B cell (primary cell): ENCODE data around the gene TRAPPC5. TPM values are rescaled to one million over a fixed set of nuclear protein-coding genes. Genes with fewer than 3 reads are reported as not detected.

Experiments
- ATAC-seq: fragments of 200-7000 bp; cut with Tn5 transposase; one replicate; pipeline ENCODE4 v1.10.0; 2021; ENCODE audit warnings: low read depth, mild to moderate bottlenecking, moderate number of reproducible peaks, moderate library complexity
- CTCF ChIA-PET: fragments of 350-600 bp; sonication (Branson Sonifier 250); formaldehyde crosslinking; loops from one replicate; lab custom pipeline; 2021; ENCODE audit warnings: antibody characterized with exemption, inconsistent platforms; lab: Charles Lee
- POLR2A ChIA-PET: fragments of 350-600 bp; sonication (Branson Sonifier 250); formaldehyde crosslinking; loops from one replicate; lab custom pipeline; 2021; ENCODE audit warnings: antibody characterized with exemption; lab: Charles Lee
- DNase-seq: peaks from one replicate; pipeline ENCODE4 v3.0.0; 2013
- H2AFZ ChIP-seq: 2 replicates; pipeline ENCODE4 v1.6.1; 2012; ENCODE audit warnings: mild to moderate bottlenecking, low read depth, low read length; ENCODE audit not compliant: insufficient read depth, poor library complexity, severe bottlenecking
- H3K27ac ChIP-seq, 2 donors: 1 replicate in 1 of 2; 2 replicates in 1 of 2; pipeline ENCODE4 v1.5.1; 2012 to 2013; ENCODE audit warnings: low read length in 2 of 2, mild to moderate bottlenecking in 2 of 2, moderate library complexity in 1 of 2
- H3K27me3 ChIP-seq, 4 experiments: fragments of 200-600 bp in 1 of 4; sonication (generic) in 1 of 4; replicated peaks in 1 of 4; 1 replicate in 2 of 4; 2 replicates in 2 of 4; pipeline versions ENCODE4 v1.6.1 to v1.7.0; 2013 to 2016; ENCODE audit warnings: low read length in 3 of 4, mild to moderate bottlenecking in 2 of 4, mixed read lengths in 1 of 4, moderate library complexity in 1 of 4; ENCODE audit not compliant: insufficient read depth in 4 of 4, control insufficient read depth in 3 of 4; ENCODE audit errors: control extremely low read depth in 1 of 4
- H3K36me3 ChIP-seq, 2 experiments: replicated peaks in 1 of 2; 1 replicate in 1 of 2; 2 replicates in 1 of 2; pipeline versions ENCODE4 v1.6.1 to v1.7.1; 2013; ENCODE audit warnings: low read length in 1 of 2; ENCODE audit not compliant: insufficient read depth in 2 of 2, control insufficient read depth in 1 of 2; ENCODE audit errors: control extremely low read depth in 1 of 2, extremely low read depth in 1 of 2
- H3K4me1 ChIP-seq, 2 donors: fragments of 200-600 bp in 1 of 2; sonication (generic) in 1 of 2; 1 replicate in 1 of 2; 2 replicates in 1 of 2; pipeline versions ENCODE4 v1.5.1 to v1.6.1; 2013 to 2017; ENCODE audit warnings: low read length in 2 of 2; ENCODE audit not compliant: control insufficient read depth in 2 of 2, insufficient read depth in 2 of 2
- H3K4me2 ChIP-seq: replicated peaks from 2 replicates; pipeline ENCODE3; 2012; ENCODE audit warnings: mild to moderate bottlenecking, low read depth, low read length; ENCODE audit not compliant: poor library complexity, severe bottlenecking
- H3K4me3 ChIP-seq, 5 experiments: fragments of 200-600 bp in 1 of 5; sonication (generic) in 1 of 5; 1 replicate in 3 of 5; 2 replicates in 2 of 5; pipeline versions ENCODE4 v1.5.1 to v1.7.0; 2011 to 2016; ENCODE audit warnings: low read length in 4 of 5, mild to moderate bottlenecking in 4 of 5, low read depth in 2 of 5, control low read depth in 1 of 5, moderate library complexity in 1 of 5; ENCODE audit not compliant: insufficient read depth in 1 of 5; ENCODE audit errors: control extremely low read depth in 1 of 5, extremely low read depth in 1 of 5
- H3K79me2 ChIP-seq: fragments of 200-600 bp; sonication (generic); one replicate; pipeline ENCODE4 v1.6.0; 2016; ENCODE audit warnings: low read length; ENCODE audit not compliant: control insufficient read depth, insufficient read depth
- H3K9ac ChIP-seq: fragments of 200-600 bp; sonication (generic); 2 replicates; pipeline ENCODE4 v1.6.1; 2017; ENCODE audit warnings: mild to moderate bottlenecking, low read length, moderate library complexity
- H3K9me3 ChIP-seq, 3 donors: one replicate each; pipeline versions ENCODE4 v1.6.1 to v1.7.1; 2013; ENCODE audit warnings: low read length in 2 of 3; ENCODE audit not compliant: control insufficient read depth in 2 of 3, insufficient read depth in 1 of 3; ENCODE audit errors: control extremely low read depth in 1 of 3
- H4K20me1 ChIP-seq: 2 replicates; pipeline ENCODE4 v1.6.0; 2012; ENCODE audit warnings: mild to moderate bottlenecking, low read length; ENCODE audit not compliant: insufficient read depth, control insufficient read depth, poor library complexity, severe bottlenecking
- H3K27ac Mint-ChIP-seq: one replicate; pipeline ENCODE4 v1.8.0; 2021; ENCODE audit warnings: mixed read lengths
- H3K27me3 Mint-ChIP-seq: one replicate; pipeline ENCODE4 v1.8.0; 2021; ENCODE audit warnings: mixed read lengths
- H3K4me1 Mint-ChIP-seq: one replicate; pipeline ENCODE4 v1.8.0; 2021; ENCODE audit warnings: mixed read lengths
- H3K4me3 Mint-ChIP-seq: one replicate; pipeline ENCODE4 v1.8.0; 2021; ENCODE audit warnings: mixed read lengths
- H3K9me3 Mint-ChIP-seq: one replicate; pipeline ENCODE4 v1.8.0; 2022; ENCODE audit warnings: mixed read lengths; ENCODE audit not compliant: insufficient read depth
- CTCF ChIP-seq: fragments of 200-600 bp; IDR thresholded peaks from one replicate; pipeline ENCODE4 v1.8.0; 2022; ENCODE audit warnings: antibody characterized with exemption, mild to moderate bottlenecking
- EZH2 ChIP-seq: IDR thresholded peaks from 2 replicates; pipeline ENCODE4 v1.6.1; 2012; ENCODE audit warnings: borderline replicate concordance, low read depth, mild to moderate bottlenecking, moderate library complexity, low read length; ENCODE audit not compliant: insufficient read depth, poor library complexity, severe bottlenecking
- WGBS: methylation state at CpG from one replicate; pipeline ENCODE4 v1.1.5; 2013; ENCODE audit warnings: missing lambda C conversion rate; ENCODE audit not compliant: insufficient coverage; 5-methylcytosine and 5-hydroxymethylcytosine counted together
- intact Hi-C: fragments of 100-400 bp; cut with micrococcal nuclease; formaldehyde crosslinking; loops from one replicate; pipeline ENCODE4 v1.10.0; 2022
- polyA plus RNA-seq: library from polyadenylated mRNA; depleted of rRNA; stranded (reverse); fragments of >200 nt; gene quantifications from 2 replicates; pipeline ENCODE4 v1.2.3, GENCODE V29; 2012
- total RNA-seq, 2 donors: library from RNA; stranded (reverse); fragments of 120-200 nt in 1 of 2; gene quantifications; 1 replicate in 1 of 2; 2 replicates in 1 of 2; pipeline versions ENCODE4 v1.2.3 to v1.2.4, GENCODE V29; 2013 to 2022

Gene TRAPPC5
- total and polyA plus RNA-seq, 2 donors (not counting 1 experiment from before 2014, with no cell fraction given), result 61.5 to 64.9 TPM

GRCh38 chr19:7731615-7732014 lies 51.0 kb downstream of the TRAPPC5 start:
- CTCF ChIA-PET, result interaction anchor here (1.1 kb wide), 1 partner anchor 72 kb away, joined by 3 read pairs; no protein-coding TSS in a partner anchor
- POLR2A ChIA-PET, result no interaction called here
- no peak overlapping the region for H3K4me3 ChIP-seq
- no peaks in the 10 kb centered on the region for H3K79me2 ChIP-seq
- Mint-ChIP-seq H3K27ac (peak overlapping the region; percentile 37), H3K4me3 (peak overlapping the region; percentile 34), H3K4me1 (peaks cover 34% of the 10 kb centered on the region), H3K27me3 (peaks cover 27% of the 10 kb centered on the region), H3K9me3 (no peaks in the 10 kb centered on the region)
- no peak for DNase-seq
- peaks cover 0 to 40% (median 19%) of the 10 kb centered on the region in 4 experiments for H3K27me3 ChIP-seq
- no peak for TF ChIP-seq EZH2
- no peak for TF ChIP-seq CTCF
- no peak overlapping the region for H2AFZ ChIP-seq
- WGBS, result 90% methylated on average over 4 of the region's 5 CpGs
- no peak overlapping the region for H3K9ac ChIP-seq
- no peak for ATAC-seq
- peaks cover 27 to 40% of the 10 kb centered on the region in 2 donors for H3K4me1 ChIP-seq
- H3K27ac ChIP-seq, result no peak overlapping the region
- intact Hi-C loops, result no loop called here
- H3K36me3 ChIP-seq, result no peaks in the 10 kb centered on the region
- no peaks in the 10 kb centered on the region for H4K20me1 ChIP-seq
- H3K9me3 ChIP-seq, result peaks cover 0 to 24% (median 0%) of the 10 kb centered on the region in 3 donors
- no peak overlapping the region for H3K4me2 ChIP-seq

- peak within 1 kb of the TSS; percentile 37 for H3K27ac Mint-ChIP-seq
- H3K4me2 ChIP-seq, result peak within 1 kb of the TSS; percentile 77
- peak within 1 kb of the TSS; percentile 33 for H2AFZ ChIP-seq
- no peaks in the 10 kb centered on the region for H3K36me3 ChIP-seq
- H3K9me3 Mint-ChIP-seq, result no peaks in the 10 kb centered on the region
- H3K79me2 ChIP-seq, result no peaks in the 10 kb centered on the region
- no peak within 1 kb of the TSS for H3K4me3 ChIP-seq
- H3K9ac ChIP-seq, result peak within 1 kb of the TSS; percentile 53
- ChIA-PET CTCF (interaction anchor here (1.1 kb wide), 1 partner anchor 72 kb away, joined by 3 read pairs; no protein-coding TSS in a partner anchor), POLR2A (interaction anchor here (0.6 kb wide), 1 partner anchor 461 kb away, joined by 3 read pairs; no protein-coding TSS in a partner anchor)
- ATAC-seq (no peak), DNase-seq (no peak)
- H3K9me3 ChIP-seq, result peaks cover 0 to 22% (median 0%) of the 10 kb centered on the region in 3 donors
- no peak for TF ChIP-seq CTCF
- TF ChIP-seq EZH2, result no peak
- intact Hi-C loops, result no loop called here
- H3K27me3 ChIP-seq, result peaks cover 0 to 40% (median 18%) of the 10 kb centered on the region in 4 experiments
- no peaks in the 10 kb centered on the region for H4K20me1 ChIP-seq
- peaks cover 27% of the 10 kb centered on the region for H3K27me3 Mint-ChIP-seq
- H3K4me3 Mint-ChIP-seq, result peak within 1 kb of the TSS; percentile 34
- 92% methylated on average over 9 of the region's 9 CpGs for WGBS
- peaks cover 27 to 40% of the 10 kb centered on the region in 2 donors for H3K4me1 ChIP-seq
- no peak within 1 kb of the TSS for H3K27ac ChIP-seq
- H3K4me1 Mint-ChIP-seq, result peaks cover 34% of the 10 kb centered on the region
These were observed 51.4 kb downstream of the TRAPPC5 start, which contains the start of gene CLEC4G for GRCh38 chr19:7732045-7732444. TSS of gene CLEC4G (minus strand) at chr19:7732110. CDS start at chr19:7732102, 8 bp downstream.
